Hepatocyte (in vitro differentiated cells): Measurements from ENCODE around the gene RASSF6. TPM values are rescaled to one million over a fixed set of nuclear protein-coding genes. Genes with fewer than 3 reads are reported as not detected.

Experiments used
- DNase-seq: peaks from one replicate; pipeline ENCODE4 v3.0.0-alpha.2; 2016; ENCODE audit warnings: low spot score
- H2AFZ ChIP-seq: fragments of 200-600 bp; sonication (generic); 2 replicates; pipeline ENCODE4 v1.6.0; 2016; ENCODE audit warnings: antibody characterized with exemption, mild to moderate bottlenecking
- H3K27ac ChIP-seq: fragments of 200-600 bp; sonication (generic); 2 replicates; pipeline ENCODE4 v1.5.1; 2016; ENCODE audit warnings: mild to moderate bottlenecking
- H3K27me3 ChIP-seq: fragments of 200-600 bp; sonication (generic); 2 replicates; pipeline ENCODE4 v1.6.1; 2016
- H3K36me3 ChIP-seq: fragments of 200-600 bp; sonication (generic); replicated peaks from 2 replicates; pipeline ENCODE4 v1.5.1; 2016; ENCODE audit warnings: low read depth; ENCODE audit not compliant: insufficient read depth
- H3K4me1 ChIP-seq: fragments of 200-600 bp; sonication (generic); 2 replicates; pipeline ENCODE4 v1.5.1; 2016; ENCODE audit warnings: mild to moderate bottlenecking, moderate library complexity; ENCODE audit not compliant: insufficient read depth
- H3K4me2 ChIP-seq: fragments of 200-600 bp; sonication (generic); 2 replicates; pipeline ENCODE4 v1.6.0; 2016
- H3K4me3 ChIP-seq: fragments of 200-600 bp; sonication (generic); 2 replicates; pipeline ENCODE4 v1.5.1; 2016; ENCODE audit warnings: mild to moderate bottlenecking
- H3K79me2 ChIP-seq: fragments of 200-600 bp; sonication (generic); 2 replicates; pipeline ENCODE4 v1.6.0; 2017; ENCODE audit warnings: mild to moderate bottlenecking
- H3K9me2 ChIP-seq: fragments of 200-600 bp; sonication (generic); replicated peaks from 2 replicates; pipeline ENCODE4 v1.6.0; 2017; ENCODE audit warnings: mild to moderate bottlenecking; ENCODE audit not compliant: insufficient read depth
- H3K9me3 ChIP-seq: fragments of 200-600 bp; sonication (generic); 2 replicates; pipeline ENCODE4 v1.5.1; 2016; ENCODE audit warnings: low read depth, mild to moderate bottlenecking
- H4K20me1 ChIP-seq: fragments of 200-600 bp; sonication (generic); 2 replicates; pipeline ENCODE4 v1.6.0; 2016; ENCODE audit warnings: mild to moderate bottlenecking; ENCODE audit not compliant: insufficient read depth, poor library complexity, severe bottlenecking
- EZH2 ChIP-seq: fragments of 200-600 bp; sonication (generic); IDR thresholded peaks from 2 replicates; pipeline ENCODE4 v1.6.1; 2016; ENCODE audit warnings: antibody characterized with exemption, mild to moderate bottlenecking, borderline replicate concordance
- EZH2phosphoT487 ChIP-seq: fragments of 200-600 bp; sonication (generic); IDR thresholded peaks from one replicate; pipeline ENCODE4 v1.6.1; 2018; ENCODE audit warnings: antibody characterized with exemption, mild to moderate bottlenecking, low read depth, moderate library complexity; ENCODE audit not compliant: unreplicated experiment, severe bottlenecking
- WGBS: methylation state at CpG from one replicate; pipeline ENCODE4 v1.1.6; 2016; ENCODE audit warnings: low lambda C conversion rate; ENCODE audit errors: missing lambda C conversion rate; 5-methylcytosine and 5-hydroxymethylcytosine counted together
- polyA plus RNA-seq: library from polyadenylated mRNA; unstranded; fragments of >200 nt; fragmentation: Nextera tagmentation; extraction: Ambion mirVana; gene quantifications from 2 replicates; pipeline ENCODE4 v1.2.1, GENCODE V29; 2016
- total RNA-seq: library from RNA; depleted of rRNA; stranded (reverse); fragments of >200 nt; gene quantifications from 2 replicates; pipeline ENCODE4 v1.2.3, GENCODE V29; 2014
- TF ChIP-seq, protein P1 (sequence below): fragments of 200-600 bp; sonication (generic); IDR thresholded peaks from 2 replicates; pipeline ENCODE4 v1.5.1; 2016; ENCODE audit warnings: antibody characterized with exemption, mild to moderate bottlenecking; ENCODE audit not compliant: poor library complexity

RASSF6 gene
- total and polyA plus RNA-seq, 2 experiments from 2014 or later: 2.1 to 6.5 TPM

DNA sequence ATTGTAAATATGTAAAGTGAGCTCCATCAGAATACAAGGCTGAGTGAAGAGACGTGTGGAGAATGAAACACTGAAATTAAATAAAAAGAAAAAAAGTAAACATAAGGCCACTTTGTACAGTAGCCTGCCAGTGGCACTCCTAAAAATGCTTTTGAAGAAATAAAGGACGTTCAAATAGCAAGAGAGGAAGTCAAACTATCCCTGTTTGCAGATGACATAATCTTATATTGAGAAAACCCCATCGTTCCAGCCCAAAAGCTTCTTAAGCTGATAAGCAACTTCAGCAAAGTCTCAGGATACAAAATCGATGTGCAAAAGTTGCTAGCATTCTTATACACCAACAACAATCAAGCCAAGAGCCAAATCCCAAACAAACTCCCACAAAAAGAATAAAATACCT, 24.2 kb downstream of the RASSF6 start:
- H3K4me3 ChIP-seq: no peak overlapping the region
- no peaks in the 10 kb centered on the region for H3K9me2 ChIP-seq
- no peaks in the 10 kb centered on the region for H3K36me3 ChIP-seq
- H2AFZ ChIP-seq: no peak overlapping the region
- TF ChIP-seq EZH2: no peak
- TF ChIP-seq EZH2phosphoT487: no peak
- TF ChIP-seq, protein P1, sequence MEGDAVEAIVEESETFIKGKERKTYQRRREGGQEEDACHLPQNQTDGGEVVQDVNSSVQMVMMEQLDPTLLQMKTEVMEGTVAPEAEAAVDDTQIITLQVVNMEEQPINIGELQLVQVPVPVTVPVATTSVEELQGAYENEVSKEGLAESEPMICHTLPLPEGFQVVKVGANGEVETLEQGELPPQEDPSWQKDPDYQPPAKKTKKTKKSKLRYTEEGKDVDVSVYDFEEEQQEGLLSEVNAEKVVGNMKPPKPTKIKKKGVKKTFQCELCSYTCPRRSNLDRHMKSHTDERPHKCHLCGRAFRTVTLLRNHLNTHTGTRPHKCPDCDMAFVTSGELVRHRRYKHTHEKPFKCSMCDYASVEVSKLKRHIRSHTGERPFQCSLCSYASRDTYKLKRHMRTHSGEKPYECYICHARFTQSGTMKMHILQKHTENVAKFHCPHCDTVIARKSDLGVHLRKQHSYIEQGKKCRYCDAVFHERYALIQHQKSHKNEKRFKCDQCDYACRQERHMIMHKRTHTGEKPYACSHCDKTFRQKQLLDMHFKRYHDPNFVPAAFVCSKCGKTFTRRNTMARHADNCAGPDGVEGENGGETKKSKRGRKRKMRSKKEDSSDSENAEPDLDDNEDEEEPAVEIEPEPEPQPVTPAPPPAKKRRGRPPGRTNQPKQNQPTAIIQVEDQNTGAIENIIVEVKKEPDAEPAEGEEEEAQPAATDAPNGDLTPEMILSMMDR: no peak
- no peaks in the 10 kb centered on the region for H3K27me3 ChIP-seq
- H3K4me1 ChIP-seq: peaks cover 14% of the 10 kb centered on the region
- WGBS: 40% methylated on average over 4 of the region's 4 CpGs
- DNase-seq: no peak
- H3K27ac ChIP-seq: no peak overlapping the region
- H4K20me1 ChIP-seq: no peaks in the 10 kb centered on the region
- H3K9me3 ChIP-seq: no peaks in the 10 kb centered on the region
- no peaks in the 10 kb centered on the region for H3K79me2 ChIP-seq
- no peak overlapping the region for H3K4me2 ChIP-seq

DNA sequence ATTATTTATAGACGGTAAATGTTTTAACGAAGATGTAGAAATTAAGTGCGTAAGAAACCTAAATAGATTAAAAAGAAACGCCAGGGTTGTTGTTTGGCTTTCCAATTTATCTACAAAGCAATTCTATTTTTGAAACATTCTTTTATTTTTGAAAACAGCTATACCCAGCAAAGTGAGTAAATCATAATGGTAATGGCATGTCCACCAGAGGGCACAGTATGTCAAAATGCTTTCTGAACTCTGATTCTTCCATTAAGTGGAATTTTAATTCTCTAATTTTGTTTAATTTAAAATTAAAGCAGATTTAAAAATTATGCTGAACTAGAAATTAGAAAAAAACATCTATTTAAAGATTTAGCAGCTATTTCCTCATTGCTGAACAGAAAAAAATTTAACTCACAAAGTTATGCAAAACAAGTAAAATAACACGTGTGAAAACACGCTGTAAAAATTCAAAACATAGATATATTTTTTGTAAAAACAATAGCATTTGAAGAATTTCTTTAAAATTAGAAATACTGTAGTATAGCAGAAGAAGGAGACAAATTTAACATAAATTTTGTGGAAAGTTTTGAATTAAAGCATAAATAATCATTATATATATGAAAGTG, 26.5 kb downstream of the RASSF6 start:
- Histone ChIP-seq H3K4me3 (no peak overlapping the region), H3K9me3 (no peaks in the 10 kb centered on the region), H3K4me2 (no peak overlapping the region), H3K27ac (no peak overlapping the region), H3K79me2 (no peaks in the 10 kb centered on the region), H2AFZ (no peak overlapping the region), H3K9me2 (no peaks in the 10 kb centered on the region), H4K20me1 (no peaks in the 10 kb centered on the region), H3K36me3 (no peaks in the 10 kb centered on the region), H3K4me1 (peaks cover 16% of the 10 kb centered on the region), H3K27me3 (no peaks in the 10 kb centered on the region)
- TF ChIP-seq EZH2: no peak
- TF ChIP-seq, protein P1: peak; percentile 69
- peak; percentile 53 for DNase-seq
- 88% methylated on average over 6 of the region's 6 CpGs for WGBS

DNA sequence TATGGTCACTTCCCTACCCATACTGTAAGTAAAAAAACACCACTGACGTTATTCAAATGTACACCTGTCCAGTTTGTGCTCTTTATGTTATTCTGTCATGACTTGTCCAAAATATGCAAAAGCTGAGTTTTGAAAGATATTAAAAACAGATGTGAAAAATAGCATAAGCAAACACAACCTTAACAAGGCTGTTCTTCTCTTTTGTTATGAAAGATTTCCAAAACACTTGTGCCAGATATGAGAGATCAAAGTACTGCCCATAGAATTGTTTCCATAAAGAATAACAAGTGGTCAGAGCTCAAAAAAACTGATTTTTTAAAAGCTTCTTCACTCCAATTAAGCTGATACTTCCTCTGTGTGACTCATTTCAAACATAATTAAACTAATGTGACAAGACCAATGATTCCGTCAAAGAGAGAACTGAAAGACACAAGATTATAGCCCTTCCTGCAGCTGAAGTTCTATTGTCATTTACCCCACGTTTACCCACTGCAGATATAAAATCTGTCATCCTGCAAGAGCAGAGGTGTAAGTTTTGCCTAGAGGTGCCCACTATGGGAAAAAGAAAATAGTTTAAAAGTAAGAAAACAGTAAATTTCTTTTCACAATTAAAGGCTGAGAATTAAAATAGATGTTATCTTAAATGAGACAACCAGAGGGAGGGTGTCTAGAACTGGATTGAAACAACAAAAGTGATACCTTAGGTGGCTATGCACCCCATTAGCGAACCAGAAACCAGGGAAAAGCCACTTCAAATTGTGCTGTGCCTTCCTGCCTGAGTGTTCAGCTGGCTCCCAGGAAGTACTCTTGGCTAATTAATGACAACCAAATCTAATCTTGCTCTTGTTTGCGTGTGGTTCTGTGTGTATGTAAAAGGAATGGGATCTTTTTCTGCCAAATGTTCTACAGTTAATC, 30.1 kb downstream of the RASSF6 start:
- peaks cover 12% of the 10 kb centered on the region for H3K4me1 ChIP-seq
- peak; percentile 10 for DNase-seq
- no peaks in the 10 kb centered on the region for H3K36me3 ChIP-seq
- H4K20me1 ChIP-seq: no peaks in the 10 kb centered on the region
- H3K27me3 ChIP-seq: no peaks in the 10 kb centered on the region
- H3K9me2 ChIP-seq: no peaks in the 10 kb centered on the region
- H3K4me2 ChIP-seq: peak overlapping the region; percentile 19
- WGBS: 41% methylated on average over 5 of the region's 5 CpGs
- no peak overlapping the region for H2AFZ ChIP-seq
- TF ChIP-seq EZH2 (no peak), EZH2phosphoT487 (no peak)
- TF ChIP-seq, protein P1: no peak
- no peaks in the 10 kb centered on the region for H3K79me2 ChIP-seq
- H3K27ac ChIP-seq: peak overlapping the region; percentile 65
- H3K9me3 ChIP-seq: no peaks in the 10 kb centered on the region
- H3K4me3 ChIP-seq: no peak overlapping the region
